ENCODE results near the gene PHACTR4. TPM values are rescaled to one million over a fixed set of nuclear protein-coding genes. Genes with fewer than 3 reads are reported as not detected.
"Not testable (repeated sequence)": the region's sequence is repeated elsewhere in the genome, so short reads cannot be mapped to it uniquely, and the experiment has no call there.

The PHACTR4 gene
- total RNA-seq, 1 experiment from 2014 or later: 5.4 TPM

DNA sequence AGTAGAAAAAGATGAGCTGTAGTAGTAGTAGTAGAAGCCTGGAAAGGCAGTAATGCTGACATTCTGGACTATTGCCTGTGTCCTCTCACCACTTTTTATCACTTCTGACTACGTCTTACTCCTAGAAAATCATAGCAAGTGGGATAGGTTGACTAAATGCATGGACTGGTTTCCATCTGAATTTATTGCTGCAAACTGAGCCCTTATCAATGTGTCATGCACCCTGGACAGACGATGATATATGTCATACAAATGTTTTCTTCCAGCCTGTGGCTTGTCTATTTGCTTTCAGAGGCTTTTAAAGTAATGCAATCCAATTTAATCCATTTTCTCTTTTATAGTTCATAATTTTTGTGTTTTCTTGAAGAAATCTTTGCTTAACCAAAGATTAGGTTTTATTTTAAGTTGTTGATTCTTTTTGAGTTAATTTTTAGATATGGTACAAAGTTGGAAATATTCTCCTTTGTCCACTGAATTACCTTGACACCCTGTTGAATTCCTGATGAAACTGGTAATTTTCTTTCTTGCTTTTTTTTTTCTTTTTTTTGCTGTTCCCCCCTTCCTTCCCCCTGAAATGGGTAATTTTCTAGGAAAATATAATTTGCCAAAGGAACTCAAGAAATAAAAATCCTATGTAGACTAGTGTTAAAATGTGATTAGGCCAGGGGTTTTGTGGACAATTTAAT is 47.1 kb downstream of the PHACTR4 start:
- no peak for DNase-seq (ENCODE audit: low read depth, low spot score)
- in situ Hi-C loops (cut with HindIII; ENCODE audit: low pct_unique_long_range_greater_than_20kb, low sequenced_read_pairs): loop anchor here (25.0 kb wide), 1 partner anchor 196 kb away; no protein-coding TSS in a partner anchor

DNA sequence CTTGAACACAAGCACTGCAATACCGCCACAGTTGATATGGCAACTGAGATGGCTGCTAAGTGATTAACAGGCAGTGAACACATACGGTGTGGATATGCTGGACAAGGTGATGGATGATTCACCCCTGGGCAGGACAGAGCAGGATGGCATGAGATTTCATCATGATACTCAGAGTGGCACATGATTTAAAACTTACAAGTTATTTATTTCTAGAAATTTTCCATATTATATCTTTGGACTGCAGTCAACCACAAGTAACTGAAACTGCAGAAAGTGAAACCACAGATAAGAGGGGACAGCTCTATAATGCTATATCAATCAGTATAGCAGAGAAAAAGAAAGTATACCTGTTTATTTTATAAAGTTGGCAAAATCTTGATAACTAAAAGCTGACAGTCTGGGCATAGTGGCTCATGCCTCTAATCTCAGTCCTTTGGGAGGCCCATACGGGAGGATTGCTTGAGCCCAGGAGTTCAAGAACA is 47.9 kb downstream of the PHACTR4 start:
- in situ Hi-C loops (cut with HindIII; ENCODE audit: low pct_unique_long_range_greater_than_20kb, low sequenced_read_pairs): loop anchor here (25.0 kb wide), 1 partner anchor 195 kb away; no protein-coding TSS in a partner anchor
- DNase-seq (ENCODE audit: low read depth, low spot score): no peak

DNA sequence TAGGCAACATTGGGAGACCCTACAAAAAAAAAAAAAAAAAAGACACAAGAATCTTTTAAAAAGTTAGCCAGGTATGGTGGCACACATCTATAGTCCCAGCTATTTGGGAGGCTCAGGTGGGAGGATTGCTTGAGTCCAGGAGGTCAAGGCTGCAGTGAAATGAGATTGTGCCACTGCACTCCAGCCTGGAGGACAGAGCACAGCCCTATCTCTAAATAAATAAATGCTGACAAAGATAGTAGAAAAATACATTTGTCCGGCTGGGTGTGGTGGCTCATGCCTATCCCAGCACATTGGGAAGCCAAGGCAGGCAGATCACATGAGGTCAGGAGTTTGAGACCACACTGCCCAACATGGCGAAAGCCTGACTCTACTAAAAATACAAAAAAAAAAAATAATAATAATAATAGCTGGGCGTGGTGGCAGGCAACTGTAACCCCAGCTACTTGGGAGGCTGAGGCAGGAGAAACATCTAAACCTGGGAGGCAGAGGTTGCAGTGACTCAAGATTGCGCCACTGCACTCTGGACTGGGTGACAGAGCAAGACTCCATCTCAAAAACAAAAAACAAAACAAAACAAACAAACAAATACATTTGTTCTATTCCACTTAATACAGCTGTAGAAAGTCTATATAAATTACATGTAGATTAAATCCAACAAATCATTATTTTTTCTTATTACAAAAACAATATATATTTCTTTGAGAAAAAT is 48.5 kb downstream of the PHACTR4 start:
- no peak for DNase-seq (ENCODE audit: low read depth, low spot score)
- in situ Hi-C loops (cut with HindIII; ENCODE audit: low pct_unique_long_range_greater_than_20kb, low sequenced_read_pairs): loop anchor here (25.0 kb wide), 1 partner anchor 194 kb away; no protein-coding TSS in a partner anchor

DNA sequence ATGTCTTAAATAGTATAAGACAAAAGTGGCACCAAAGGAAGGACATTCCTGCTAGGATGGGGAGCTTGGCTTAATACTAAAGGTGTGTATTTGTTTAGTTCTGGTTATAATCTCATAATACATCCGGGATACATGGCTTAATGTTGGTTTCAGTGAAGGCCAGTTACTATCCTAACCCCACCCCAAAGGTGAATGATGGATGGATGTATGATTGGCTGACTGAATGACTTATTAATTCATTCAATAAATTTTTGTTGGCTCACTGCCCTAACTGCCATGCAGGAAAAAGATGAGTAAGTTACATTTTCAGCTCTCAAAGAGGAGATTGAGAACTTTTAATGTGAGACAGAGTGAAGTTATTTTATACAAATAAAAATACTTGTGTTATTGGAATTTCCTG is 52.2 kb downstream of the PHACTR4 start:
- DNase-seq (ENCODE audit: low read depth, low spot score): no peak
- in situ Hi-C loops (cut with HindIII; ENCODE audit: low pct_unique_long_range_greater_than_20kb, low sequenced_read_pairs): loop anchor here (25.0 kb wide), 1 partner anchor 191 kb away; no protein-coding TSS in a partner anchor

DNA sequence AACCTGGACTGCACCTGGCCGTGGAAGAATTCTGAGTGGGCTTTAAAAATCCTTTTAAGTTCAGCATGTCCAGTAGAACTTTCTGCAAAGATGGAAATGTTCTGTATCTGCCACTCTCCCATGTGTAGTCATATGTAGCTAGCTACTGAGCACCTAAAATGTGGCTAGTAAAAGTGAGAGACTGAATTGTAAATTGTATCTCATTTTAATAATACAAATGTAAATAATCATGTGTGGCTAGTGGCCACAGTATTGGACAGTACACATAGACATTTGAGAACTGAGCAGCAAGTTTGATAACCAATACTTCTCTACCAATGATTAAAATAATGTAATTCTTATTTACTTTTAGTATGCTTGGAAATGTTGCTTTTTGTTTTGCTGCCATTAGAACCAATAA is 57.3 kb downstream of the PHACTR4 start:
- no peak for DNase-seq (ENCODE audit: low read depth, low spot score)
- in situ Hi-C loops (cut with HindIII; ENCODE audit: low pct_unique_long_range_greater_than_20kb, low sequenced_read_pairs): no loop called here

DNA sequence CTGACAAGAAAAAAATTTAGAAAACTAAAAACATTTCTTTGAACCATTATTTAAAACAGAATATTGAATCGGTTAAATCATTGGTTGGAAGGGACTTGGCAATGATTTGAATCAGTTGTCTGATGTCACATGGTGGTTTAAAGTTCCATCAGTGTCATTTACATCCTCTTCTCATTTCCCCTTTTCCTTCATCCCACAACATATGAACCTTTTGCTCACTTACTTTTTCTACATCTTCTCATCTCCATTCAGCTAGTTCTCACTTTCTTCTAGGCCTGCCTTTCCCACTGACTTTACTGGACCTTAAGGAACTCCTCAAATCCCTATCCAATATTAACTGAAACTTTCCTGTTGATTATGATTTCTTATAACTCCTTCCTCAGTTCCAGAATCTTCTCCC is 58.5 kb downstream of the PHACTR4 start:
- in situ Hi-C loops (cut with HindIII; ENCODE audit: low pct_unique_long_range_greater_than_20kb, low sequenced_read_pairs): no loop called here
- DNase-seq (ENCODE audit: low read depth, low spot score): no peak

DNA sequence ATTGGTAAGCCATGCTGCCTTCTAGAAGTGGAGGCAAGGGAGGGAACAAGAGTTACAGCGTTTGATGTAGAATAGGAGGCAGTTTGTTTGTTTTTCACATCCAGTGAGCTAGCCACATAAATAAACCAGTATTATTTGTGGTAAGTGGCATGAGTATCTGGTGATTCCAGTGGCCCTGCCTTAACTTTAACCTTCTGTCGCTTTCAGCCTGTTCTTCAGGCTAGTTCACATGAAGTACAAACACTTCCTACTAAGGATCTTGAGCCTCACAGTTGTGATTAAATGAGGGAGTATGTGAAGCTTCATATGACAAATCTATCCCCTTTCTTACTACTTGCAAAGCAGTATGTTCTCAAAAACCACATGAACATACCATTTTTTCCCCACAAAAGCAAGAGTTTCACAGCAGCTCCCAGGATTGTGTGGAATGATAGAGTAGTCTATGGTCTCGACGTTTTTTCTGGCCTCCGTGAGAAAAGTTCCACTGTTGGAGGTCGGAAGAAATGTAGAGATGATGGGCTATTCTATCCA is 59.5 kb downstream of the PHACTR4 start:
- in situ Hi-C loops (cut with HindIII; ENCODE audit: low pct_unique_long_range_greater_than_20kb, low sequenced_read_pairs): no loop called here
- DNase-seq (ENCODE audit: low read depth, low spot score): peak; percentile 34

DNA sequence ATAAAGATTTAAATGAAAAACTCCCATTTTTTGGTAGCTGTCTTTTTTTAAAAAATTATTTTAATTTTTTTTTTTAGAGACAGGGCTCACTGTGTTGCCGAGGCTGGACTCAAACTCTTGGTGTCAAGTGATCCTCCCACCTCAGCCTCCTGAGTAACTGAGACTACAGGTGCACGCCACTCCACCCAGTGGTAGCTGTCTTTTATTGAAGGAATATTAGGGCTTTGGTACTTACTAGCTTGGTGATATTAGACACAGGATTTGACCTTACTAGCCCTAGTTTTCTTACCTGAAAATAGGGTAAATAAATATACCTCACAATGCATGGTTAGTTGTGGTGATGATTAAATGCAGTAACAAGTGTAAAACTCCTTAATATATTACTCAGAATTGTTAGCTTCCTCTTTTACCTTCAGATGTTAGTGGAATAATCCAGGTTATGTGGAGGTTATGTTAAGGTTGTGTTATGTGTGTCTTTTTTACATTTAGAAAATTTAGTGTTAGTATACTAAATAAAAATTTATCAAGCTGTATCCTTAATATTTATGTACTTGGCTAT is 66.8 kb downstream of the PHACTR4 start:
- no peak for DNase-seq (ENCODE audit: low read depth, low spot score)
- in situ Hi-C loops (cut with HindIII; ENCODE audit: low pct_unique_long_range_greater_than_20kb, low sequenced_read_pairs): no loop called here

DNA sequence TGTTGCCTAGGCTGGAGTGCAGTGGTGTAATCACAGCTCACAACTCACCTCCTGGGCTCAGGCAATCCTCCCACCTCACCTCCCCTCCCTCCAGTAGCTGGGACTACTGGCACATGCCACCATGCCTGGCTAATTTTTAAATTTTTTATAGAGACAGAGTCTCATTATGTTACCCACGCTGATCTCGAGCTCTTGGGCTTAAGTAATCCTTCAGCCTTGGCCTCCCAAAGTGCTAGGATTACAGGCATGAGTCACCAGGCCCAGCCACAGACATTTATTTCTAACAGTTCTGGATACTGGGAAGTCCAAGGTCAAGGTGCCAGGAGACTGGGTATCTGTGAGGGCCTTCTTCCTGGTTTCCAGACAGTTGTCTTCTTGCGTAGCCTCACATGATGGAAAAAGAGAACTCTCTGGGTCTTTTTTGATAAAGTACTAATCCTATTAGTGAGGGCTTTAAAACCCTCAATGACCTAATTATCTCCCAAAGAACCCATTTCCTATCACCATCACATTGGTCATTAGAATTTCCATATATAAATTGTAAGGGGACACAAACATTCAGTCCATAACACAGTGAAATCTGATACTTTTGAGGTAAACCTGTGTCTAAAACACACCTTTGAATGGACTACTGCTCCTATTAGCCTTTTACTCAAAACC is 67.9 kb downstream of the PHACTR4 start:
- in situ Hi-C loops (cut with HindIII; ENCODE audit: low pct_unique_long_range_greater_than_20kb, low sequenced_read_pairs): no loop called here
- DNase-seq (ENCODE audit: low read depth, low spot score): peak; percentile 61

DNA sequence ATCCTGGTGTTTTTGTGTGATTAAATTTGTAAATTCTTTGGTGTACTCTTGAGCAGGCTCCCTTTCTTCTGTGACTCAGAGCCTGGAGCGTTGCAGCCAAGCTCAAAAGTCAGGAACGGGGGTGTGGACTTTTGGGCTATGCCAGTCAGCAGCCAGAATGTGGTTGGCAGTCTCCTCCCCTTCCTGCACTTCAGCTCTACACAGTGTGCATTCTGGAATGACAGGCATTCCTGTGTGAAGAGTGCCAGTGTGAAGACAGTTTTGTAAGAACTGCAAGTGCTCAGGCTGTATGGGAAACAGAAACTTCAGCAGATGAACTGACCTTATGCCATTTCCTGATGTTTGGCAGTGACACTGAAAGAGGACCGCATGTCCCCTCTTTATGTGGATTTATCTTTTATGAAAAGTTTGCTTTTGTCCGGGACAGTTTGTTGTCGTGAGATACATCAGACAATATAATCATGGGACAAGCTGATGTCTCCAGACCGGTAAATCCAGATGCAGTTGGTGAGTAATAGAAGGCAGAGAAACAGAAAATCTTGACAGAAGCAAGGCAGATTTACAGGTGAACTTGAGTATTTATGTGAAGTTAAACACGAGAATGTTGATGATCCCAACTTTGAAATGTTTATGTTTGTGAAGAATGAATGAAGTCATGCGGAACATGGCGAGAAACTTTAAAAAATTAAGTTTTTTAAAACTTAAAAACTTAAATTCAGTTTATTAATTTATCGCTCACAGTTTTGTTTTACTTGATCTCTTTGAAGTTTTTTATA is 68.6 kb downstream of the PHACTR4 start:
- DNase-seq (ENCODE audit: low read depth, low spot score): peak; percentile 98
- in situ Hi-C loops (cut with HindIII; ENCODE audit: low pct_unique_long_range_greater_than_20kb, low sequenced_read_pairs): no loop called here

DNA sequence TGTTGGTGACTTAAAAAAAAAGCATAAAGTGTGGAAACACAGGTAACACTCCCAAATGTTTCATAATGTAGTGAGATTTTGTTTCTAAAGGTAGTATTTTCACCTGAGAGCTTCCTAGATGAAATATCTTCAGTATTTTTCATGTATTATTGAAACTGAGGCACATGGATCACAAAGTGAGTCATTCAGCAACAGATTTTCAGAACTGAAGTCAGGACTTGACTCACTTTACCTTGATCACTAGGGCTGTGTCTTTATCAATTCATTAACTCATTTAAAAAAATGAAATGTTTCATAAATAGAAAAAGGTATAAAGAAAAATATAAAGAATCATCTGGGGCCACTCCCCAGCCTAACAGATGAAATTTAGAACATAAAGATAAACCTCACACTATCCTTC is 69.8 kb downstream of the PHACTR4 start:
- no peak for DNase-seq (ENCODE audit: low read depth, low spot score)
- in situ Hi-C loops (cut with HindIII; ENCODE audit: low pct_unique_long_range_greater_than_20kb, low sequenced_read_pairs): no loop called here

DNA sequence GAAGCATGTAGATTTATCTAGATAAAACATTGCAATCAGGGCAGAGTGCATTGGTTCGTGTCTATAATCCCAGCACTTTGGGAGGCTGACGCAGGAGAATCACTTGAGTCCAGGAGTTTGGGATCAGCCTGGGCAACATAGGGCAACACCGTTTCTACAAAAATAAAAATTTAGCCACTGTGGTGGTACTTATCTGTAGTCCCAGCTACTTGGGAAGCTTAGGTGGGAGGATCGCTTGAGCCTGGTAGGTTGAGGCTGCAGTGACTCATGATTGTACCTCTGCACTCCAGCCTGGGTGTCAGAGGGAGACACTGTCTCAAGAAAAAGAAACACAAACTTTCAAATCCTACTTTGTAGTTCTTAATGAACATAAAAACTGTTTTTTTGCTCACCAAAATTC is 72.1 kb downstream of the PHACTR4 start:
- DNase-seq (ENCODE audit: low read depth, low spot score): no peak
- in situ Hi-C loops (cut with HindIII; ENCODE audit: low pct_unique_long_range_greater_than_20kb, low sequenced_read_pairs): no loop called here

DNA sequence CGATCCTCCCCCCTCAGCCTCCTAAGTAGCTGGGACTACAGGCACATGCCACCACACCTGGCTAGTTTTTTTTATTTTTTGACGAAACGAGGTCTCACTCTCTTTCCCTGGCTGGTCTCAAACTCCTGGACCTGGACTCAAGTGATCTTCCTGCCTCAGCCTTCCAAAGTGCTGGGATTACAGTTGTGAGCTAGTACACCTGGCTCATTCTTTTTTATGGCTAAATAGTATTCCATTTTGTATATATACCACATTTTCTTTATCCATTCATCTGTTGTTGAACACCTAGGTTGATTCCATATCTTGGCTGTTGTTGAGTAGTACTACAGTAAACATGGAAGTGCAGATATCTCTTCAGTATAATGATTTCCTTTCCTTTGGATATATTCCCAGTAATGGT is 74.0 kb downstream of the PHACTR4 start:
- DNase-seq (ENCODE audit: low read depth, low spot score): no peak
- in situ Hi-C loops (cut with HindIII; ENCODE audit: low pct_unique_long_range_greater_than_20kb, low sequenced_read_pairs): no loop called here

DNA sequence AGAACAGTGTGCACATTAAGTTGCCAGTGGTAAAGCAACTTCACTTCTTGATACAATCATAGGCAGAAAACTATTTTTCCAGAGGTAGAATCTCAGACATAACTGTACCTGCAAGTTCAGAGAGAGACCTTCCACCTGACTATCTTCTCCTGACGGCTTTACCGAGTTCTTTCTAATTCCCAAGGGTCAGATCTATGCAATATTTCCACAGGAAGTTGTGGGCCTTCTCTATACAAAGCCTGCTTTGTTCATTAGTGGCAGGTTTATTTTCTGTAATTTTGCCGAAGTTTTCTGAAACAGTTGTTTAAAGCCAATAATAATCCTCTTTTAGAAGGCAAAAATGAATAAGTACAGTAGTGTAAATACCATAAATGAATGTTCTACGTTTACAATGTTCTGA is 78.1 kb downstream of the PHACTR4 start:
- in situ Hi-C loops (cut with HindIII; ENCODE audit: low pct_unique_long_range_greater_than_20kb, low sequenced_read_pairs): no loop called here
- DNase-seq (ENCODE audit: low read depth, low spot score): peak; percentile 77

DNA sequence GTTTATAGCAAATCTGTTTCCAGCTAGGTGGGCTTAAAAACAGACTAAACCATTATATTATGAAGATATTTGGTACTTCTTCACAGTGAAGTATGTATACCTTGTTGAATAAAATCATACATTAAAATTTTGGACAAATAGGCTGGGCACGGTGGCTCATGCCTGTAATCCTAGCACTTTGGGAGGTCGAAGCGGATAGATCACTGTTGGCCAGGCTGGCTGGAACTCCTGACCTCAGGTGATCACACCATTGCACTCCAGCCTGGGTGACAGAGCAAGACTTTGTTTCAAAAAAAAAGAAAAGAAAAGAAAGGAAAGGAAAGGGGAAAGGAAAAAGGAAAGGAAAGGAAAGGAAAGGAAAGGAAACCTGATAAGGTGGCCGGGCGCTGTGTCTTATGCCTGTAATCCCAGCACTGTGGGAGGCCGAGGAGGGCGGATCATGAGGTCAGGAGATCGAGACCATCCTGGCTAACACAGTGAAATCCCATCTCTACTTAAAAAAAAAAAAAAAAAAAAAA is 78.6 kb downstream of the PHACTR4 start:
- DNase-seq (ENCODE audit: low read depth, low spot score); in situ Hi-C loops (cut with HindIII; ENCODE audit: low pct_unique_long_range_greater_than_20kb, low sequenced_read_pairs): not testable (repeated sequence)

DNA sequence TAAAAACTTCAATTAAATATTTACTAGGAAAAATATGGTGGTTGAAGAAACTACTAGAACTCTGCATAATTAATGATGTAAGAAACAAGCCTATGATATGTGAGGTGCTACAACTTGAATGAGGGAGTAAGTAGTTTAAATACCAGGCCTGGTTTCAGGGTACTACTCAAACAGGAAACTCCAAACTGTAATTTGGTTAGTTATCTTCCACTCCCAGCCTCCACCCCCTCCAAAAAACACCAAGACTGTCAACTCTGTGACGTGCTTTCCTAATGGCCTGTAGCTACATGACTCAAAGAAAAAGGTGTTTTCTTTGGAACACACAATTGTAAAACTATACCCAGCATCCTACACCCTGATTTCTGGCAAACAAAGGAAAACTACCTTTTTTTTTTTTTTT is 80.4 kb downstream of the PHACTR4 start:
- no peak for DNase-seq (ENCODE audit: low read depth, low spot score)
- in situ Hi-C loops (cut with HindIII; ENCODE audit: low pct_unique_long_range_greater_than_20kb, low sequenced_read_pairs): no loop called here

DNA sequence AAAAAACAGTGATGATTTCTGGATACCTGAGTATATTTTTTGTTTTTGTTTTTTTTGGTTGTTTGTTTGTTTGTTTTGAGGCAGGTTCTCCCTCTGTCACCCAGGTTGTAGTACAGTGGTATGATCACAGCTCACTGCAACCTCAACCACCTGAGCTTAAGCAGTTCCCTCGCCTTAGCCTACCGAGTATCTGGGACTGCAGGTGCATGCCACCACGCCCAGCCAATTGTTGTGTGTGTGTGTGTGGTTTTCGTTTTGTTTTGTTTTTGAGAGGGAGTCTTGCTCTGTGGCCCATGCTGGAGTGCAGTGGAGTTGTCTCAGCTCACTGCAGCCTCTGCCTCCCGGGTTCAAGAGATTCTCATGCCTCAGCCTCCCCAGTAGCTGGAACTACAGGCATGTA is 81.0 kb downstream of the PHACTR4 start:
- DNase-seq (ENCODE audit: low read depth, low spot score): no peak
- in situ Hi-C loops (cut with HindIII; ENCODE audit: low pct_unique_long_range_greater_than_20kb, low sequenced_read_pairs): no loop called here
